Smooth muscle cell (in vitro differentiated cells): ENCODE measurements around the gene EXD3. TPM values are rescaled to one million over a fixed set of nuclear protein-coding genes. Genes with fewer than 3 reads are reported as not detected.

ENCODE experiments used
- DNase-seq: peaks from one replicate; lab custom pipeline; 2025; ENCODE audit not compliant: unreplicated experiment; lab: John Stamatoyannopoulos, UW
- H2AFZ ChIP-seq: fragments of 200-600 bp; sonication (generic); 2 replicates; pipeline ENCODE4 v1.6.0; 2016; ENCODE audit warnings: antibody characterized with exemption, low read depth, mild to moderate bottlenecking
- H3F3A ChIP-seq: fragments of 200-600 bp; sonication (generic); 2 replicates; pipeline ENCODE4 v1.6.0; 2017; ENCODE audit warnings: antibody characterized with exemption, low read depth
- H3K27ac ChIP-seq: fragments of 200-600 bp; sonication (generic); 2 replicates; pipeline ENCODE4 v1.5.1; 2016; ENCODE audit warnings: low read depth, mild to moderate bottlenecking
- H3K27me3 ChIP-seq: fragments of 200-600 bp; sonication (generic); 2 replicates; pipeline ENCODE4 v1.6.1; 2016; ENCODE audit warnings: low read depth, mild to moderate bottlenecking
- H3K36me3 ChIP-seq: fragments of 200-600 bp; sonication (generic); 2 replicates; pipeline ENCODE4 v1.5.1; 2016; ENCODE audit warnings: low read depth
- H3K4me1 ChIP-seq: fragments of 200-600 bp; sonication (generic); 2 replicates; pipeline ENCODE4 v1.5.1; 2016; ENCODE audit warnings: low read depth
- H3K4me2 ChIP-seq: fragments of 200-600 bp; sonication (generic); 2 replicates; pipeline ENCODE4 v1.6.0; 2016; ENCODE audit warnings: mild to moderate bottlenecking
- H3K4me3 ChIP-seq: fragments of 200-600 bp; sonication (generic); 2 replicates; pipeline ENCODE4 v1.5.1; 2016; ENCODE audit warnings: mild to moderate bottlenecking
- H3K79me2 ChIP-seq: fragments of 200-600 bp; sonication (generic); 2 replicates; pipeline ENCODE4 v1.6.0; 2016; ENCODE audit warnings: low read depth, mild to moderate bottlenecking
- H3K9ac ChIP-seq: fragments of 200-600 bp; sonication (generic); 2 replicates; pipeline ENCODE4 v1.6.0; 2016; ENCODE audit warnings: low read depth
- H3K9me3 ChIP-seq: fragments of 200-600 bp; sonication (generic); replicated peaks from 2 replicates; pipeline ENCODE4 v1.5.1; 2016; ENCODE audit warnings: low read depth
- H4K20me1 ChIP-seq: fragments of 200-600 bp; sonication (generic); 2 replicates; pipeline ENCODE4 v1.6.0; 2016; ENCODE audit warnings: low read depth
- WGBS: methylation state at CpG from one replicate; pipeline ENCODE4 v1.1.7; 2016; ENCODE audit warnings: low lambda C conversion rate; 5-methylcytosine and 5-hydroxymethylcytosine counted together
- polyA plus RNA-seq: library from polyadenylated mRNA; unstranded; fragments of >200 nt; fragmentation: Nextera tagmentation; extraction: Ambion mirVana; gene quantifications from 2 replicates; pipeline ENCODE4 v1.2.1, GENCODE V29; 2016
- total RNA-seq: library from RNA; depleted of rRNA; stranded (reverse); fragments of >200 nt; gene quantifications from 2 replicates; pipeline ENCODE4 v1.2.3, GENCODE V29; 2014
- TF ChIP-seq, protein P1 (sequence below): fragments of 200-600 bp; sonication (generic); IDR thresholded peaks from 2 replicates; pipeline ENCODE4 v1.5.1; 2017; ENCODE audit warnings: borderline replicate concordance, mild to moderate bottlenecking, antibody characterized with exemption; ENCODE audit not compliant: insufficient read depth, poor library complexity, severe bottlenecking

The EXD3 gene
- total and polyA plus RNA-seq, 2 experiments from 2014 or later: 3.1 to 15.7 TPM

DNA sequence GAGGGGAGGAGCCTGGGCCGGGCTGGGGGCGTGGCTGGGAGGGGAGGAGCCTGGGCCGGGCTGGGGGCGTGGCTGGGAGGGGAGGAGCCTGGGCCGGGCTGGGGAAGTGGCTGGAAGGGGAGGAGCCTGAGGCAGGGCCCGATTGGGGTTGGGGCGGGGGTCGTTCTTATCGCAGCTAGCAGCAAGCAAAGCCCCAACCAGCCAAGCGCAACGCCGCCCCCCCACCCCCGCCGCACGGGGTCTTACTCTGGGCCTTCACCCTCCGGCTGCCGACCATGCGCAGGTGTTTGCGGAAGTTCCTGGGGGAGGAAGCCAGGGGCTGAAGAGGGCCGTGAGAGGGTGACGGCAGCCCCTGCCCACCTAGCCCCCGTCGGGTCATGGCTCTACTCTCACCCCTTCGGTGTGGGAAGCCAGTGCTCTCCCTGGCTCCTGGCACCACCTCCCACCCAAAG is 31.2 kb upstream of the EXD3 start:
- no peak overlapping the region for H3K27ac ChIP-seq
- 40% methylated on average over 5 of the region's 24 CpGs for WGBS

DNA sequence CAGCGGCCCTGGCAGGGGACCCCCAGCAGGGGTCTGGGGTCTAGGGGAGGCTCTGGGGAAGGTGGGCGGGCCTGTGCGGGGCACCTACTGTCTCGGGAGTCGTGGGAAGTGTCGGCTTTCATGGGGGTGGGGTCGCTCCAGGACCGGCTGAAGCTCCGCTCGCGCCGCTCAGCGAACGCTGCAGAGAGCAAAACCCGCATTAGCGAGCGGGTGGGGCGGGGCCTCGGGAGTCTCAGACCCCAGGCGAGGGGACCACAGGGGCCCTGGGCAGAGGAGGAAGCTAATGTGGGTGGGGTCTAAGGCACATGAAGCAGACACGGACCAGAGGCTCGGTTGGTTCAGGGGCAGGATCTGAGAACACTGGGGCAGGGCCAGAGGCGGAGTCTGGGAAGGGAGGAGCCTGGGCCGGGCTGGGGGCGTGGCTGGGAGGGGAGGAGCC is 30.7 kb upstream of the EXD3 start:
- Histone ChIP-seq H3K4me3 (peak overlapping the region; percentile 40), H3K4me2 (peak overlapping the region; percentile 81), H4K20me1 (peaks cover 12% of the 10 kb centered on the region)

More for the DNA sequence above, 31.2 kb upstream of the EXD3 start:
- no peak for DNase-seq
- Histone ChIP-seq H3K4me1 (peaks cover 11% of the 10 kb centered on the region), H4K20me1 (peaks cover 12% of the 10 kb centered on the region), H3K27me3 (no peaks in the 10 kb centered on the region), H3K4me3 (no peak overlapping the region), H3K9me3 (no peaks in the 10 kb centered on the region), H2AFZ (no peak overlapping the region), H3K79me2 (peaks cover 6% of the 10 kb centered on the region), H3K36me3 (no peaks in the 10 kb centered on the region), H3K9ac (no peak overlapping the region), H3F3A (no peaks in the 10 kb centered on the region), H3K4me2 (peak overlapping the region; percentile 44)
- TF ChIP-seq, protein P1, sequence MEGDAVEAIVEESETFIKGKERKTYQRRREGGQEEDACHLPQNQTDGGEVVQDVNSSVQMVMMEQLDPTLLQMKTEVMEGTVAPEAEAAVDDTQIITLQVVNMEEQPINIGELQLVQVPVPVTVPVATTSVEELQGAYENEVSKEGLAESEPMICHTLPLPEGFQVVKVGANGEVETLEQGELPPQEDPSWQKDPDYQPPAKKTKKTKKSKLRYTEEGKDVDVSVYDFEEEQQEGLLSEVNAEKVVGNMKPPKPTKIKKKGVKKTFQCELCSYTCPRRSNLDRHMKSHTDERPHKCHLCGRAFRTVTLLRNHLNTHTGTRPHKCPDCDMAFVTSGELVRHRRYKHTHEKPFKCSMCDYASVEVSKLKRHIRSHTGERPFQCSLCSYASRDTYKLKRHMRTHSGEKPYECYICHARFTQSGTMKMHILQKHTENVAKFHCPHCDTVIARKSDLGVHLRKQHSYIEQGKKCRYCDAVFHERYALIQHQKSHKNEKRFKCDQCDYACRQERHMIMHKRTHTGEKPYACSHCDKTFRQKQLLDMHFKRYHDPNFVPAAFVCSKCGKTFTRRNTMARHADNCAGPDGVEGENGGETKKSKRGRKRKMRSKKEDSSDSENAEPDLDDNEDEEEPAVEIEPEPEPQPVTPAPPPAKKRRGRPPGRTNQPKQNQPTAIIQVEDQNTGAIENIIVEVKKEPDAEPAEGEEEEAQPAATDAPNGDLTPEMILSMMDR: no peak

DNA sequence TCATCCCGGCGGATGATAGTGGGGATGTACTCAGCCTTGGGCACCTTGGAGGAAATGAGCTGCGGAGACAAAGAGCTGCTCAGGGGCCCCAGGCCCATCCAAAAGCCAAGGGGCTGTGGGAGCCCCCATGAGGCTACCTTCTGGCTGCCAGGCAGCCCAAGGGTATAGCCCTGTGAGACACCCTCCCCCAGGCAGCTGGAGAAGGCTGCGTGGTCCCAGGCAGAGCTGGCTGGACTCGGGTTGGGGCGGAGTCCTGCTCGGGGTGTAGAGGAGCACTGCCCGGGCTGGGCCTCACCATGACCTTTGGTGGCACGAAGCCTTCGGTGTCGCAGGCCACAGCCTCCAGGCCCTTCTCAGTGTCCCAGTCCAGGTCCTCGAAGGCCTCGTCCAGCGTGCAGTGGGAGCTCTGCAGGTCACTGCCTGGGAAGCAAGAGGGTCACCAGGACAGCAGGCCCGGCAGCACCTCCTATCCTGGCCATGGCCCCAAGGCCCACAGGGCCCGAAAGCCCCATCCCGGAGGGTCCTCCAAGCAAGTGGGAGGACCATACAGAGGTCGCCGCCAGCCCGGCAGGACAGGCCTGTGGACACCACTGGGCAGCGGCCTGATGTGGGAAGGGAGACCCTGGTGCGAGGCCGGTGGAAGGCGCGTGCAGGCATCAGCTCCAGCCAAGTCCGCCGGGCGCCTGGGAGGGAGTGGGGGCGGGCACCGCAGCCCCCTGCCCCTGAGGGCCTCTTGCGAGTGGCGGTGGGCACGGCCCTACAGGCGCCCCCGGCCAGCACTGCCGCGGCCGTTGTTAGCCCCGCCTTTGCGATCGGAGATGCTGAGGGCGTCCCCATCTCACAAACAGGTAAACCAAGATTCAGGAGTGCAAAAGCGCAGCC is 30.0 kb upstream of the EXD3 start:
- Histone ChIP-seq H3K4me1 (peaks cover 4% of the 10 kb centered on the region), H3K9me3 (no peaks in the 10 kb centered on the region), H3F3A (no peaks in the 10 kb centered on the region), H3K27ac (no peak overlapping the region), H3K27me3 (no peaks in the 10 kb centered on the region), H3K9ac (no peak overlapping the region), H3K79me2 (no peaks in the 10 kb centered on the region), H3K36me3 (no peaks in the 10 kb centered on the region), H2AFZ (no peak overlapping the region), H3K4me2 (peak overlapping the region; percentile 81), H4K20me1 (peaks cover 8% of the 10 kb centered on the region), H3K4me3 (peak overlapping the region; percentile 40)
- no peak for DNase-seq
- TF ChIP-seq, protein P1: no peak
- 95% methylated on average over 35 of the region's 43 CpGs for WGBS

More for the DNA sequence above, 30.7 kb upstream of the EXD3 start:
- peaks cover 5% of the 10 kb centered on the region for H3K79me2 ChIP-seq
- H3K27me3 ChIP-seq: no peaks in the 10 kb centered on the region
- DNase-seq: no peak
- H3K36me3 ChIP-seq: no peaks in the 10 kb centered on the region
- 43% methylated on average over 19 of the region's 25 CpGs for WGBS
- H3K27ac ChIP-seq: no peak overlapping the region
- TF ChIP-seq, protein P1: no peak
- H3K9ac ChIP-seq: no peak overlapping the region
- H2AFZ ChIP-seq: no peak overlapping the region
- peaks cover 10% of the 10 kb centered on the region for H3K4me1 ChIP-seq
- H3F3A ChIP-seq: no peaks in the 10 kb centered on the region
- H3K9me3 ChIP-seq: no peaks in the 10 kb centered on the region
